ENCODE measurements around the gene TRMT2A.

TRMT2A gene

GRCh38 chr22:20102203-20102780, 14.7 kb downstream of the TRMT2A start:
- no peak for DNase-seq (ENCODE audit: low spot score)
- TF ChIP-seq CTCF (IDR thresholded peaks at IDR 0.05; ENCODE audit: extremely low read depth, insufficient read depth, missing control alignments) = no peak
- in situ Hi-C loops (cut with MboI; ENCODE audit: low pct_unique_long_range_greater_than_20kb, low sequenced_read_pairs, unreplicated experiment) = no loop called here

GRCh38 chr22:20101638-20102037, 15.4 kb downstream of the TRMT2A start:
- in situ Hi-C loops (cut with MboI; ENCODE audit: low pct_unique_long_range_greater_than_20kb, low sequenced_read_pairs, unreplicated experiment) = no loop called here
- no peak for TF ChIP-seq CTCF (IDR thresholded peaks at IDR 0.05; ENCODE audit: extremely low read depth, insufficient read depth, missing control alignments)

DNA sequence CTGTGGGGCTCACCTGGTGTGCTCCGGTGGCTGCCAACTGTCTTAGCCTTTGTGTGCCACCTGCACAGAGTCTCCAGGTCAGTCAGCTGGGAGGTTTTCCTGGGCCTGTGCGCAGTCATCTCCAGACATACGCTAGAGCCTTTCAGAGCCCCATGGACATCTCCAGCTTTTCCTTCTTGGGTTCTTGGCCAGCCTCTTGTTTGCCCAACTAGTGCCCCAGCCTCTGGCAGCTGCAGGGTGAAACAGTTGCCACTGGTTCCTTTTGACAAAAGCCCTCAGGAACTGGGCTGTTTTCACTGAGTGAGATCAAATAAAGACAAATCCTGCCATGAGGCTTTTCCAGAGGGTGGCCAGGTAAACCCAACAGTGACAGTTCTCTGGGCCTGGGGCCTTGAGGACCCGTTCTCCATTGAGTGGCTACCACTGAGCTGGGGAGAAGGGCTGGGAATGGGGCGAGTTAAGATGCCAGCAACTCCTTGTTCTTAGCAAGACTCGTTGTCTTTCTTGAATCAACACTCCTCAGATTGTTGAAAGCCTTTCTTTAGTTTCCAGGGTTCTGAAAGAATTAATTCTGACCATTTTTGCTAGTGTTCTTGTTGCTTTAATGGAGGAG, 17.8 kb downstream of the TRMT2A start:
- no peak for TF ChIP-seq CTCF (IDR thresholded peaks at IDR 0.05; ENCODE audit: extremely low read depth, insufficient read depth, missing control alignments)
- DNase-seq (ENCODE audit: low spot score) = no peak
- in situ Hi-C loops (cut with MboI; ENCODE audit: low pct_unique_long_range_greater_than_20kb, low sequenced_read_pairs, unreplicated experiment) = no loop called here

More at GRCh38 chr22:20101638-20102037, 15.4 kb downstream of the TRMT2A start:
- DNase-seq (ENCODE audit: low spot score) = no peak

DNA sequence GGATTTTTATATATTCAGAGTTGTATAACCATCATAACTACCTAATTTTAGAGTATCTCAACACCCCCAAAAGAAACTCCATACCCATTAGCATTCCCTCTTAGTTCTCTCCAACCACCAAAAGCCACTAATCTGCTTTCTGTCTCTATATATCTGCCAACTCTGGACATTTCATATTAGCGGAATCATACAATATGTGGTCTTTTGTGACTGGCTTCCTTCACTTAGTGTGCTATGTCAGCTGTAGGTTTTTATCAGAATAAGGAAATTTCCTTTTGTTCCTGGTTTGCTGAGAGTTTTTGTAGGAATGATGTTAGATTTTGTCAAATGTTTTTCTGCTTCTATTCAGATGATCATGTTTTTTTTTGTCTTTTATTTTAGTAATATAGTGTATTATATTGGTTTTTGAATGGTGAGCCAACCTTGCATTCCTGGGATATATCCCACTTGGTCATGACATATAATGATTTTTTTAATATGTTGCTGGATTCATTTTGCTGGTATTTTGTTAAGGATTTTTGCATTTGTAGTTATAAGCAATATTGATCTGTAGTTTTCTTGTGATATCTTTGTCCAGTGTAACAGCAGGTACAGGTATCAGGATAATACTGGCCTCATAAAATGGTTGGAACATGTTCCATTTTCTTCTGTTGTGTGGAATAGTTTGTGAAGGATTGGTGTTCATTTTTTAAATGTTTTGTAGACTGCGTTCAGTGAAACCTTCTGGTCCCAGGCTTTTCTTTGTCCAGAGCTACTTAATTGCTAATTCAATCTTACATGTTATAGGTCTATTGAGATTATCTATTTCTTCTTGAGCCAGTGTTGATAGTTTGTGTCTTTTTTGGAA, 20.2 kb downstream of the TRMT2A start:
- DNase-seq (ENCODE audit: low spot score) = no peak
- in situ Hi-C loops (cut with MboI; ENCODE audit: low pct_unique_long_range_greater_than_20kb, low sequenced_read_pairs, unreplicated experiment) = no loop called here
- no peak for TF ChIP-seq CTCF (IDR thresholded peaks at IDR 0.05; ENCODE audit: extremely low read depth, insufficient read depth, missing control alignments)

DNA sequence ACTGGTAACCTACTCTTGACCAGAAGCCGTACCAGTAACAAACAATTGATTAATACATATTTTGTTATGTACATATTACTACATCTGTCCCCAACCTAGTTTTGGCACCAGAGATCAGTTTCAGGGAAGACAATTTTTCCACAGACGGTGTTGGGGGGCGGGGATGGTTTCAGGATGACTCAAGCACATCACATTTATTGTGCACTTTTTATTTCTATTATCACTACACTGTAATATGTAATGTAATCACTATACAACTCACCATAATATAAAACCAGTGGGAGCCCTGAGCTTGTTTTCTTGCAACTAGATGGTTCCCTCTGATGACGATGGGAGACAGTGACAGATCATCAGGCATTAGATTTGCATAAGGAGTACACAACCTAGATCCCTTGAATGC, 21.5 kb downstream of the TRMT2A start:
- no peak for DNase-seq (ENCODE audit: low spot score)
- in situ Hi-C loops (cut with MboI; ENCODE audit: low pct_unique_long_range_greater_than_20kb, low sequenced_read_pairs, unreplicated experiment) = no loop called here
- no peak for TF ChIP-seq CTCF (IDR thresholded peaks at IDR 0.05; ENCODE audit: extremely low read depth, insufficient read depth, missing control alignments)

- TF ChIP-seq CTCF (IDR thresholded peaks at IDR 0.05; ENCODE audit: extremely low read depth, insufficient read depth, missing control alignments) = no peak
- in situ Hi-C loops (cut with MboI; ENCODE audit: low pct_unique_long_range_greater_than_20kb, low sequenced_read_pairs, unreplicated experiment) = no loop called here
- no peak for DNase-seq (ENCODE audit: low spot score)
Measured at GRCh38 chr22:20094197-20094807, 22.7 kb downstream of the TRMT2A start.

Measured in GM13977 (cell line).